MV-4-11 (cell line): ENCODE results near the gene KIF12.
"Not testable (repeated sequence)": the region's sequence is repeated elsewhere in the genome, so short reads cannot be mapped to it uniquely, and the experiment has no call there.

Source experiments
- DNase-seq: peaks from one replicate; lab custom pipeline; 2025; lab: John Stamatoyannopoulos, UW

KIF12 gene

DNA sequence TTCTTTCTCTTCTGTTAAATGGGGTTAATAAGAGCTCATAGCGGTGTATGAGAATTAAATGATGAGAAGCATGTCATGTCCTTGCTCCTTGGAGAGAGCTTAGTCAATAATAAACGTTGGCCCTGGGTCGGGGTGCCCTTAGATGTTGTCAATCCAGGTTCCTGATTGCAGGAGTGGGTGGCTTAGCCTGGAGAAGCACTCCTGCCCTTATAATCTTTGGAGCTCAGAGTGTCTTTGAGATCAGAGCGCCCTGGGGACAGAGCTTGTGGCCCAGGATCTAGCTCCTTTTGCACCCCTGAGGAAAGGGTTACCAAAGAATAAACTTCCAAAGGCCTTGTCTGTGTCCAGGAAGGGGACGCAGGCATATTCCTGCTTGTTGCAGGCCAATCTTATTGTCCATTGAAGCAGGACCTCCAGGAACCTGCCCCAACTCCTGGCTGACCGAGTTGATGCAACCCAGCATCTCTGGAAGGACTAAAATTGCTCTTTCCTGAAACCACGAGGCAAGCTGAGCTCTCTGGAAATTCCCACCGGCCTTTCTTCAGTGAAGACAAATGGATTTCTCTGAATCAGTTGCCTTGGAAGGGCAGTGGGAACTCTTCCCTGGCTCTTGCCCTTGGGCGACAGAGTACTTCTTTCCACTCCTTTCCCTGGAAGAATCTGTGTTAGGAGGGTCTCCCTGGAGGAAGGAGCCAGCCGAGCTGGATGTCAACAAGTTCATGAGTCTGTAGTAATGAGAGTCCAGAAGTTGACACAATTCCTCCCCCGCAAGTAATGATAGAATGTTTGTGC is 14.6 kb downstream of the KIF12 start:
- DNase-seq = no peak

DNA sequence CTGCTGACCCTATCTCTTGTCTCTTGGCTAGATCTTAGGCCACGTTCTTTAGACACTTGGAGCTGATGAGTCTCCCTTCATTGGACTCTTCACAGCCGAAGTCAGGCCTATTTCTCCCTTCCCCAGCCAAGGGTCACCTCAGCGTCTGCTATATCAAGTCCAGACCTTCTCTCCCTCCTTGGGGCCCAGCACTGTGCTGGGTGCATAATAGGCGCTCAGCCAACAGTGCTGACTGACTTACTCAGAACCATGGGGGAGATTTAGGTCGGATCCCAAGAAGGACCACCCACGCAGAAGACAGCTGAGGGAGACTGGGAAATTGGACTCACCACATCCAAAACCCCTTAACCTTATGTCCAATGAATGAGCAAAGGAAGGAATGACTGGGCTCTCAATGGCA is 15.4 kb downstream of the KIF12 start:
- DNase-seq = no peak

DNA sequence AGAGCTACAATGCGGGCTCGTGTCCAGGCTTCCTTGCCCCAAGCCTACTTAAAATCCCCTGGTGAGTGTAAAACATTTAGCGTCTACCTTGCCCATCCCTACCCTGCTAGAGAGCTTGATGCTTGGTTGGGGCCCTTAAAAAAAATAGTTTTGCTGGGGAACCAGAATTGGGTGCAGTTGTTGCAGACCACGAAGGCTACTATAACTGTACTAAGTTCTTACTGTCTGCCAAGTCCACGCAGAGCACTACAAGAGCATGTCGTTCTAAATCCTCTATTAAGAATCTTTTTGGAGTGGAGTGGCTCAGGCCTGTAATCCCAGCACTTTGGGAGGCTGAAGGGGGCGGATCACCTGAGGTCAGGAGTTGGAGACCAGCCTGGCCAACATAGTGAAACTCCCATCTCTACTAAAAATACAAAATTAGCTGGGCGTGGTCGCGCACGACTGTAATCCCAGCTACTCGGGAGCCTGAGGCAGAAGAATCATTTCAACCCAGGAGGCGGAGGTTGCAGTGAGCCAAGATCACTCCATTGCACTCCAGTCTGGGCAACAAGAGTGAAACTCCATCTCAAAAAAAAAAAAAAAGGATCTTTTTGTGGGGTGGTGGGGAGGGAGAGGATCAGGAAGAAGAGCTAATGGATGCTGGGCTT is 16.2 kb downstream of the KIF12 start:
- DNase-seq = not testable (repeated sequence)

DNA sequence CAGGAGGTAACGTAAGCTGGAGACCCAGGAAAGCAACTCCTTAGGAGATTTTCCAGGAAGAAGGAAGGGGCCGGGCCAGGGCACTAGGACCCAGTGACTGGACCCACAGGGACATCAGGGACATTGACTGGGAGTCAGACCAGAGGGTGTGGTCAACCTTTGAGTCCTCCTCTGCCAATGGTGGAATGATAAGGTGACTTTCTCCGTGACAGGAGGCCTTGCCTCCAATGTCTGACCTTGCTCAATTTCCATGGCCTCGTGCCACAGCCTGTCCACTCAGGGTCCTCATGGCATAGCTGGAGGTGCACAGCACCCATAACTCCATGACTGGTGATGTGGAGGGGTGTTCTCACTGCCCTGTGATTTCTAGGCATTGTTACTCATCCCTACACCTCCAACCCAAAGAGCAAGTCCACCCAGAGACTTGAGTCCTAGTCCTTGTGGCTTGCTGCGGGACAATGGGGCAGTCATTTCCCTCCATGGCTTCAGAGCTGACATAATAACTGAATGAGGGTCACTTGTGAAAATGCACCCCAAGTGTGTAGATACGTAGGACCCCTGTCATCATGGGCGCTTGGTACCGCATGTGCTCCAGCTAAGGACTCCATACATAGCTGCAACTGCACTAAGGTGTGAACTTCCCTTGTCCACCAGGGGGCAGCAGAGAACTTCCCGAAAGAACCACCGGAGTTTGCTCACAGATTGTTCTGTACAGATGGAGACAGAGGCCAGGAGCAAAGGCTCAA is 16.9 kb downstream of the KIF12 start:
- peak; percentile 73 for DNase-seq

DNA sequence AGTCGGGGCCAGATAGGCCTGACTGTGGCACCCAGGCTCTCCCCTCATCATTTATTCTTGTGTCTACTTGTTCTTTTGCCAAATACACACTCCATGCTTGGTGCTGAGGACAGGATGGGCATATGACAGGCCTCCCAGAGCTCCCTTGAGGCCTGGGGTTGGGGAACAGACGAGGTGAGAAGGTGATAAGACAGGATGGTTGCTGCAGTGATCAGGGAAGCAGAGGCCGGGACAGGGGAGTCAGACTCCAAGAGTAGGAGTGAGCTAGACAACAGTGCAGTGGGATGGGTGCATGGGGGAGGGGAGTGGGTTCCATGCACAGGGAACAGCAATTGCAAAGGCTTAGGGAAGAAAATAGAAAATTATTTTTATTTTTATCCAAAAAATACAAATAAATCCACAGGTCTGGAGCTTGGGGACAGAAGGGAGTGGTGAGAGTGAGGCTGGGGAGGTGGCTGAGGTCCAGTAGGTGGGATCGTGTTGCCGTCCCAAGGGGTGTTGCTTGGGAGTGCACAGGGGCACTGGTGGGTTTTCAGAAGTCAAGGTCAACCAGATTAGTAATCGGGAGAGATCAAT is 17.6 kb downstream of the KIF12 start:
- no peak for DNase-seq

DNA sequence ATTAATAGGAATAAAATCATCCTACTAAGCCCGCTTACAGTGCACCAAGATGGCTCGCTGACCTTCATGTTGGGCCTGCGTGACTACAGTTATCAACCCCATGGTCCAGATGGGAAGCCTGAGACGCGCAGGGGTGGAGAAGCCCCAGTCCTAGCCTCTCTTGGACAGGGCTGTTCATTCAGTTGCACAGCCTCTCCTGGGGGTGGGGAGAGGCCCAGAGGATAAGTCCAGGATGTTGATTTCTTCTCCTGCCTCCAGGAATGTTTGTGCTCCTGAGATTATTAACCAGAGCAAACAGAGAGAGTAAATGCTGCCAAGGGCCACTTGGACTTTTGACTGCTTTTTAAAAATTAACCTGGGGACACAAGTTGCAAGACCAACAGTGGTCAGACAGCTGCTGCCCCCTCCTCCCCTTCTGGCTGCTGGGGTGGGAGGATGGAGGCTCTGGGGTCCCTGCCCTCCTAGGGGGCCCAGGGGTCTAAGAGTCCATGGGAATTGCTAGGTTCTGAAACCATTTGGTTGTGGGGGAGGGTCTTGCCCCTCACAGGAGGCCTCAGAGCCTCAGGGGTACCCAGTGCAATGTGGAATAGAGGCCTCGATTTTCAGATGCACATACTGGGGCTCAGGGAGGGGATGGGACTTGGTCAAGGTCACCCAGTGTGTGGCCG is 18.2 kb downstream of the KIF12 start:
- no peak for DNase-seq

DNA sequence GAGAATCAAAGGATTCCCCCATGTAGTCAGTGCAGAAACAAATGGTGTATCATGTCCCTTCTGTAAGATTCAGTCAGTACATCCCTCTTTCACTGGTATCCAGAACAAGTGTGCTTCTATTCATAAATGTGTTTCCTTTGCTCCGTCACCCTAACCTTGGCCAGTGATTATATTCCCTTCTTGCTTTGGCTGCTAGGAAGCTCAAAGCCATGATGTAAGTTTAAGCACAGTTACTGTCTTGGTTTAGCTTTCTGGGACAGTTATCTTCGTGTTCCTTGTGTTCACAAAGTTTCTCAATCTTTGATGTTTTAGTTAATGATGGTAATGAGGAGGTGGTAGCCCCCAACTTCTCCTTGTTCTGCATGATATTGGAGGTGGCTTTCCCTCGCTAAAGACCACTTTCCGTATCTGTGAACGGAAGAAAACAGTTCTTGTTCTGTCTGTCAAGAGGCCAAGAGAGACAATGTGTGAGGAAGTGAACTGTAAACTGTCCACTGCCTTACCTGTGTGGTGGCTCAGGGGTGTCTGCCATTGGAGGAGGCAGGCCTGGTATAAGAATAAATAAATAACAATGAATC is 18.8 kb downstream of the KIF12 start:
- no peak for DNase-seq

DNA sequence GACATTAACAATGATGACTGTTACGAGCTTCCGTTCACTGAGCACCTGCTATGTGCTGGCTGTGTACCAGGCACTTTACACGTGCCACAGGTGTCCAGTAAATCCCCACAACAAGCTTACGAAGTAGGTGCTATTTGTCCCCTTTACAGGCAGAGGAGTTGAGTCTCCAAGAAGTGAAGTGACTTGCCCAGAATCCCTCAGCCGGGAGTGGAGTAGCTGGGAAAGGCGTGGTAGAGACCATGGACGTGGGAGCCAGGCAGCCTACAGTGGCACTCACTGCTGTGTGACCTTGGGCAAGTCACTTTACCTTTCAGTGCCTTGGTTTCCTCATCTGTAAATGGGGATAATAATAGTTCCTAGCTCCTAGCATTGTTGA is 20.3 kb downstream of the KIF12 start:
- no peak for DNase-seq

DNA sequence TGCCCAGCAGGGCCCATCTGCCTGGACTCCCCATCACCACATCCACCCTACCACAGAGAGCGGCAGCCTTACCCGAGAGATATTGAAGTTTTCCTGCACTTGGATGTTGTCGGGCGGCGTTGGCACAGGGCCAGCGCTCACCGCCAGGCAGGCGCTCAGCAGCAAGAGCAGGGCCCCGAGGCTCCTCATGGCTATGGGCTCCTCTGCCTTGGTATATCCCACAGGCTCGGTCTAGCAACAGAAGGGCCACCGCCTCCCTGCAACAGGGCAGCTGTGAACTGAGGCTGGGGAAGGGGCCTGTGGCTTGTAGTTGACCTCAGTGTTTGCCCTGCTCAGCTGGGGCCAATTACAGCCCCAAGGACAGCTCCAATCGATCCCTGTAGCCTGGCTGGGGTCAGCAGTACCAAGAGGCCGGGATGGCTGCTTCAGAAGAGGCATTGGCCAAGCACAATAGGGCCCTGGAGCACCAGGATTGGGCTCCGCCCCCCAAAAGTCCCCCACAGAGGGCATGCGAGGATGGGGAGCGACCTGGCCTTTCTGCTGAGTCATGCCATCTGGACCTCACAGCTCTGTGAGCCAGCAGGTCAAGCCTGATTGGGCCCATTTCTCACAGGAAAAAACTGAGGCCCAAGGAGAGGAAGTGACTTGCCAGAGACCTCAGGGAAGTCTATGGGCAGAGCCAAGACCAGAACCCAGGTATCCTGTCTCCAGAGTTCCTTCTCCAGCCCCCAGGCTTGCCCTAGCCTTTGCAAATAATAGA is 20.9 kb downstream of the KIF12 start, which contains the start of gene AMBP:
TSS of gene AMBP (minus strand) at position 280 of the 760 bp plus-strand sequence. CDS start at position 189, 91 bp downstream.
- DNase-seq = no peak

DNA sequence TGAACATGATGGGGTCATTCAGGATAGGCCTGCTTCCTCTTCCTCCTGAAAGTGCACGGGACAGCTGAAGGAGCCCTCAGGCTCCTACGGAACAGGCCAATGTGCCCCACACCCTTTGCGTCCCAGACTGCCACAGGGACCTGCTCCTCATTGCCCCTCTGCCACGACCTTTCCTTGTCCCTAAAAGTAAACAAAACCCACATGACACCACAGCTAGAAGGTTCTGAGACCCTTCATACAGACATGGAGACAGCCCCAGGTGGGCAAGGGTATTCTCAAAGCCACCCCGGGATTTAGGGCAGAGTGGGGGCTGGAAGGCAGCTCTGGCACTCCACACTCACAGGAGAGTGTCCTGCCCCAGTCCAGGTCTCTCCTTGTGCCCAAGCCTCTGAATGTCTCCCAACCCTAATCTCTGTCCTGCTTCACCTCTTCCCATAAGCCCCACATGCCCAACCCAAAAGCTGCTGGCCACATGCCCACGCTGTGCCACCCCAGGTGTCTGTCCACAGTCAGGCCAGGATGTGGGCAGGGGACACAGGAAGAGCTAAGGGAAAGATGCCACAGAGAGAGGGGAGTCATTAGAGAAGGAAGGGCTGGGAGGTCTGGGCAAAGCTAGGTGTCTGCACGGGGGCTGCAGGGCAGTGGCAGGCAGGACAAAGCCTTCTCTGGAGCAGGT is 21.8 kb downstream of the KIF12 start:
- DNase-seq = no peak

DNA sequence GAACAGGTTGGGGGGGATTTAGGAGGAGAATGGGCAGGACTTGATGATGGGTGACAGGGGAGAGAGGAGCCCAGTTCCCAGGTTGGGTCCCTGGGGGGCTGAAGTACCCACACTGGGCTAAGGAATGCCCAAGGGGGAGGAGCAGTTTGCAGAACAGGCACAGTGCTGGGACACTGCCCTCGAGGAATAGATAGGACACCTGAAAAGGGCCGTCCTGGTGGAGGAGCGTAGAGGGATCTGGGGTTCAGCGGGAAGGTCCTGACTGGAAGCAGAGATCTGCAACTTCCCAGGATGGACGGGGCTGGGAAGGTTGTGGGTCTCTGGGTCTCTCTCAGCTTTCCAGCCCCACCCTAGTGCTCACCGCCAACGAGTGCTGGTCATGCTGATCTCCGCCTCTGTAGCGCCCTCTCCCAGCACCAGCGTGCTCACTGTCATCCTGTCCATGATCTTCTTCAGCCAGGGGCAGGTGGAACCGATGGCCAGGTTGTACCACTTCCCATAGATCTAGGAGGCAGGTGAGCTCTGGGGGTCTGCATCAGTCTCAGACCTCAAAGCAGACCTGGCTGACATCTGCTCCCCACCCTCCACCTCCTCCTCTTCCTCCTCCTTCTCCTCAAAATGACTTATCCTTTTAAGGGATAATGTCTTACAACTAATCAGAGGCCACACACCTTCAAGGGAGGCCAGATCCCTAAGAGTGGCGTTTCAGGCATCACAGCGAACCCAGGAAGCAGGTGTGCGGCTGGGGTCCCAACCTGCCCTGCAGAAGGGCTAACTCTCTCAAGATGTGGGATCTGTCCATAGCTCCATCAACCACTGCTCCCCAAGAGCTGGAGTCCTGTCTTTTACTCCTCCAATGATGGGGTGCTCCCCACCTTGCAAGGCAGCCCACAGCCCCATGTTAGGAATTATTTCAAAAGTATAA is 22.6 kb downstream of the KIF12 start:
- no peak for DNase-seq

DNA sequence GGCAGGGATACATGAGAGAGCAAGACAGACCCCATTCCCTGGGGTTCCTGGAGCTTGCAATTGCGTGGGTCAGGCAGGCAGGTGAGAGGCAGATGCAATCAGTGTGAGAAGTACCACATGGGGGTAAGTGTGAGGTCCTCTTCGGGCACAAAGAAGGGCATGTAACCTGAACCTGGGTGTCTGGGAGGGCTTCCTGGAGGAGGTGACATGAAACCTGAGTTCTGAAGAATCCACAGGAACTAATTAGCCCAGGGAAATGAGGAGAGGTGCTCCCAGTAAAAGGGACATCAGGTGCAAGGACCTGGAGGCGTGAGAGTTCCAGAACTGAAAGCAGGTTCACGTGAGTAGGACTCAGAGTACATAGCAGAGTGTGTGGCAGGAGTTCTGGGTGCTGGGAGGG is 23.5 kb downstream of the KIF12 start:
- DNase-seq = no peak

DNA sequence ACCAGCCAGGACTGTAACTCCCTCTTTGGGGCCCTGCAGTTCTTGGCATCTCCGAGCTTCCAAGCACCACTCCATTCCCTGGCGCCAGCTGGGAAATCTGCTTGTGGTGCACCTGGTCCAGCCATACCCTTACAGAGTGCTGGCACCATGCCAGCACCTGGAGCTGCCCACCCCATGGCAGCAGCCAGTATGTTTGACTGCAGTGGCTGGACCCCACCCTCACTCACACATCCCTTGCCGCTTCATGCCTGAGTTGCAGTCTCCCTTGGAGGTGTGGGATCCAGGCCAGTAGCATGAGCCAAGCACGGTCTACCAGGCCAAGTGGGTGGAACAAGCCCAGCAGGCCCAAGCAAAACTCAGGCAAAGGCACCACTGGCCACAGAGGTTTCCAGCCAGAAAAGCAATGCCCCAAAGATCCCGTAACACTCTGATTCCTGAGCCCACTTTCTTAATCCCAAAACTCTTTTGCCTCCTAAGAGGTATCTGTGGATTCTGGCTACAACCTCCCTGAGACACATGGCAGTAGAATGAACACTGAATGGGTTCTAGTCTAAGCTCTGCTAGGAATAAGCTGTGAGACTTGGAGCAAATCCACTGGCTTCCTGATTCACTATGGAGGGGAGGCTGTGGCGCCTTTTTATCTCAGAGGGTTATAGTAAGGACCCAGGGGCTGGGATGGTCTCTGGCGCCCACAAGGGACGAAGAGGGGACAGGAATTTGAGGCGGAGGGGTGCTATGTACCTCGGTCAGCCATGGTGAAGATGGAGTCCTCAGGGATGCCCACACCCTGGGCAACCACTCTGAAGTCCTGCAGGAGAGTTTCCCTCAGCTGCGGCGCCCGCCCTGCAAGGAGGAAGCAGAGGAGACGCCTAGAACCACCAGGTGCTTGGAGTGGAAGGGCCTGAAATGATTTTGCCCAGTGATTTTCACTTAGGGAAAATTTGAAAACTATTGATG is 26.6 kb downstream of the KIF12 start:
- DNase-seq = no peak

DNA sequence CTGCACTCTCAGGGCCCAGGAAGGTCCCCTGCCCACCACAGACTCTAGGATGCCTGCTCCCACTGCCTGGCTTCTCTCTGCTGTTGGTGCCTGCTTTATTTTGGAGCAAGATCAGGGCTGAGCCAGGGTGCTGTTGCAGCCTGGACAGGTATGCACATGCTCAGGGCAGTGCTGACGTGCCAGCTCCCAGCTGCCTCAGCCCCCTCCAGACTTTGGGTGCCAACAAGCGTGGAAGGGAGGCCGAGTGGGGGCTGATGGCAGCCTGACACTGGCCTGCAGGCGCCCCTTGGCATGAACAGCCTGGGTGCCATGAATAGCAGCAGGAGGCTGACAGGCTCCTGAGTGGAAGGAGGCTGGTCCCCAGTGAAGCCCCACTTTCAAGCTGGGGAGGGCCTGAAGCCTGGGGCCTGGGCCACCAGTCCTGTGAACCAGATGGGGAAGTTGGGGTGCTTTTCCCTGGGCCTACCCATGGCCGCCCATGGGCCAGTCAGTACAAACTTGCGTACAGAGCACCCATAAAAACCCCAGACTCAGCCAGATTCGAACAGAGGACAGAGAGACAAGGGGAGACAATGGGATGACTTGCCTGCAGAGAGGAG is 27.8 kb downstream of the KIF12 start:
- no peak for DNase-seq

DNA sequence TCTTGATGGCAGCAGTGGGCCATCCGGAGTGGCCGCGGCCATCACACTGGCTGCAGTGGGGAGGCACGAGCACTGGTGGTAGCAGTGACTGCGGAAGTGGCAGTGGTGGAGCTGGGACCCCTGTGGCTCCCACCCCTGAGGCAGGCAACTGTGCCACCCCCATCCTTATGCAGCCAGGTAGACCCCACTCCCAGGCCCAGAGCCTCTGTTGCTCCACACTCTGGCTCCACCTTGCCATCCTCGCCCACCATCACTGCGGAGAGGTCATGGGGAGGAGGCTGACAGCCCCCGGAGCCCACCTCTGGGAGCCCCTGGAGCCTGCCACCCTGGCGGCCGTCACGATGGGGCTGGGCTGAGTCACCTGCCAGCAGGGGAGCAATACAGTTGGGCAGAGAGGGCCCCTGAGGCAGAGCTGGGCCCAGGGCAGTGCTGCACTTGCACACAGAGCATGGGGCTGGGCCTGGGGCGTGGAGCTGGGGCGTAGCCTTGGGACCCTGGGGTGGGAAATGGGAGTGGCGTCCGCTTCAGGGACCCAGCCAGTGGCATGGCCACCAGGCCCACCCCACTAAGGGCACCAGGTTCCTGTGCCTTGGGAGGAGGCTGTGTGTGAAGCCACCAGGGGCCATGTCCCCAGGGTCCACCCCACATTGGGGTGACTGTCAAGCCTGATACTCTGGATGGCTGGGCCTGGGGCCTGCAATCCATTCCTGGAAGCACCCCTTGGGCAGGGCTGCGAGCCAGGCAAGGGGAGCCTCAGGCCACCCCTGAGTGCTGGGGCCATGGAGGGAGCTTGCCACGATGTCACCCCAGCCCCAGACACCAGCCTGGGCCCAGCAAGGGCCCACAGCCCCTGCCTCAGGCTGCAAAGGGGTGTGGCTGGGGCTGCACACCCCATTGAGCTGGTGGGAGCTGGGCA is 28.6 kb downstream of the KIF12 start:
- DNase-seq = no peak

DNA sequence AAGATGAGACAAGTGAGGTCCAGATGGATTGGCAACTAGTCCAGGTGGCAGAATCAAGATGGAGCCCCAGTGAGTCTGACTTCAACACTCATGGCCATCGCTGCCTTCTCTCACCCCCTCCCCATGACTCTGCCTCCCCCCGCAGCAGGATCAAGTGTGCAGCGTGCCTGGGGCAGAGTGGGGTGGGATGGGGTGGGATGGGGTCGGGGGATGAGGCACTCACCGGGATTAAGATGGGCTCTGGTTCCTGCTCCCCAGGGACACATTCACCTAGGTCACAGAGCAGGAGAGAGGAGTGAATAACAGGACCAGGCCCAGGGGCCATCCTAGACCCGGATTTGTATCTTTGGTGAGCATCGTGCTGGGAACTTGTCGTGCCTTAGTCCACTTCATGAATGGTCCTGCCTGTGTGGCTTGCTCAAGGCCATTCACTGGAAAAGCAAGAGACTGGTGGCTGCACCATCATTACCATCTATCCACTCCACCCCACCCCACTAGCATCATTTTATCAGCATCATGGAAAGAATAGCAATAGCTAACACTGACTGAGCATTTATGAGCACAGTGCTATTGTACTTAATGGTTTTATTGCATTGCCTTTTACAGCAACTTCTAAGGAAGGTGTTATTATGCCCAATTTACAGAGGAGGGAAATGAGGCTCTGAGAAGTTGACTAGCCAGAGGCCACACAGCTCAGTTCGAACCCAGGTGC is 29.5 kb downstream of the KIF12 start:
- no peak for DNase-seq
